Stimulated activated CD4-positive, alpha-beta T cell treated with anti-CD3 and anti-CD28 coated beads, Interleukin-1b, Interleukin-23, amount 100 ng/mL, for 48 hours (primary cell): ENCODE results near the gene MED10.

Source experiments
- DNase-seq: peaks from one replicate; pipeline ENCODE4 v3.0.0-alpha.2; 2020

Gene MED10

GRCh38 chr5:6398570-6399230 lies 20.4 kb upstream of the MED10 start:
- DNase-seq, result no peak

- DNase-seq, result no peak
These were observed 19.4 kb upstream of the MED10 start for GRCh38 chr5:6397536-6398269.

- DNase-seq, result no peak
These were observed 18.6 kb upstream of the MED10 start for GRCh38 chr5:6396836-6397535.

GRCh38 chr5:6396043-6396442 lies 17.7 kb upstream of the MED10 start:
- no peak for DNase-seq

GRCh38 chr5:6395621-6396020 lies 17.3 kb upstream of the MED10 start:
- DNase-seq, result no peak

GRCh38 chr5:6395102-6395445 lies 16.7 kb upstream of the MED10 start:
- no peak for DNase-seq

- DNase-seq, result no peak
These were observed 16.2 kb upstream of the MED10 start for GRCh38 chr5:6394429-6395101.

- no peak for DNase-seq
These were observed 15.3 kb upstream of the MED10 start for GRCh38 chr5:6393596-6394194.

GRCh38 chr5:6392561-6392960 lies 14.2 kb upstream of the MED10 start:
- DNase-seq, result no peak

- DNase-seq, result no peak
These were observed 12.8 kb upstream of the MED10 start for GRCh38 chr5:6391151-6391550.

- DNase-seq, result no peak
These were observed 11.7 kb upstream of the MED10 start for GRCh38 chr5:6389946-6390530.

GRCh38 chr5:6389397-6389796 lies 11.1 kb upstream of the MED10 start:
- DNase-seq, result no peak

GRCh38 chr5:6387970-6388369 lies 9.6 kb upstream of the MED10 start:
- no peak for DNase-seq

GRCh38 chr5:6386271-6386670 lies 7.9 kb upstream of the MED10 start:
- no peak for DNase-seq

- DNase-seq, result no peak
These were observed 6.5 kb upstream of the MED10 start for GRCh38 chr5:6384856-6385255.

- DNase-seq, result no peak
These were observed 5.0 kb upstream of the MED10 start for GRCh38 chr5:6383376-6383775.

GRCh38 chr5:6379246-6379645 lies 899 bp upstream of the MED10 start:
- no peak for DNase-seq

- DNase-seq, result no peak
These were observed 388 bp upstream of the MED10 start for GRCh38 chr5:6378766-6379103.

- DNase-seq, result no peak
These were observed 804 bp downstream of the MED10 start for GRCh38 chr5:6377582-6377904.

- DNase-seq, result no peak
These were observed 1.3 kb downstream of the MED10 start for GRCh38 chr5:6376974-6377520.

GRCh38 chr5:6373081-6373846 lies 5.1 kb downstream of the MED10 start:
- no peak for DNase-seq
